ENCODE measurements around the gene RFX3.

RFX3 gene

DNA sequence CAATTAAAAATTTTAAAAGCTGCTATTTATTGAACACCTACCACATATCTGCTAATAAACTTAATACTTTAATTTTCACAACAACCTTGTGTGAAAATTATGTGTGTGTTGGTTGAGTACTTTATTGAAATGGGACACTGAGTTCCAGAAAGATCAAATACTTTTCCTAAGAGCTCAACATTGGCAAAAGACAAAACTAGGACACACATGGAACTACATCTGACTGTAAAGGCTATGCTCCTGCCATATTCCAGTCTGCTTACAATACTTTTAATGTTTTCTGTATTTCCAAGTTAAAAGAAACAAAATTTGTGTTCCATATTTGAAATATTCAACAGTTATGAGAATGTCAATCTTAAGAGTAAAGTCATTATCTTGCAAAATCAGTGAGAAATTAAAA lies 111.8 kb downstream of the RFX3 start:
- no peaks in the 10 kb centered on the region for H3K27me3 ChIP-seq (ENCODE audit: insufficient read depth, low read depth)
- H2AFZ ChIP-seq (ENCODE audit: low read depth), result no peak overlapping the region
- H3K4me1 ChIP-seq (ENCODE audit: low read depth, poor library complexity, severe bottlenecking), result no peaks in the 10 kb centered on the region
- no peak overlapping the region for H3K27ac ChIP-seq
- H3K4me2 ChIP-seq, result no peak overlapping the region
- no peaks in the 10 kb centered on the region for H3K79me2 ChIP-seq (ENCODE audit: insufficient read depth, low read depth)
- H4K20me1 ChIP-seq (ENCODE audit: insufficient read depth), result no peaks in the 10 kb centered on the region
- H3K9ac ChIP-seq, result no peak overlapping the region
- H3K36me3 ChIP-seq (ENCODE audit: insufficient read depth), result no peaks in the 10 kb centered on the region
- TF ChIP-seq, protein P1, sequence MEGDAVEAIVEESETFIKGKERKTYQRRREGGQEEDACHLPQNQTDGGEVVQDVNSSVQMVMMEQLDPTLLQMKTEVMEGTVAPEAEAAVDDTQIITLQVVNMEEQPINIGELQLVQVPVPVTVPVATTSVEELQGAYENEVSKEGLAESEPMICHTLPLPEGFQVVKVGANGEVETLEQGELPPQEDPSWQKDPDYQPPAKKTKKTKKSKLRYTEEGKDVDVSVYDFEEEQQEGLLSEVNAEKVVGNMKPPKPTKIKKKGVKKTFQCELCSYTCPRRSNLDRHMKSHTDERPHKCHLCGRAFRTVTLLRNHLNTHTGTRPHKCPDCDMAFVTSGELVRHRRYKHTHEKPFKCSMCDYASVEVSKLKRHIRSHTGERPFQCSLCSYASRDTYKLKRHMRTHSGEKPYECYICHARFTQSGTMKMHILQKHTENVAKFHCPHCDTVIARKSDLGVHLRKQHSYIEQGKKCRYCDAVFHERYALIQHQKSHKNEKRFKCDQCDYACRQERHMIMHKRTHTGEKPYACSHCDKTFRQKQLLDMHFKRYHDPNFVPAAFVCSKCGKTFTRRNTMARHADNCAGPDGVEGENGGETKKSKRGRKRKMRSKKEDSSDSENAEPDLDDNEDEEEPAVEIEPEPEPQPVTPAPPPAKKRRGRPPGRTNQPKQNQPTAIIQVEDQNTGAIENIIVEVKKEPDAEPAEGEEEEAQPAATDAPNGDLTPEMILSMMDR (conservative IDR thresholded peaks at IDR 0.05; ENCODE audit: low read depth, low read length), result no peak
- no peak overlapping the region for H3K4me3 ChIP-seq (IDR thresholded peaks at IDR 0.05; ENCODE audit: insufficient read depth, low read depth, low read length)

DNA sequence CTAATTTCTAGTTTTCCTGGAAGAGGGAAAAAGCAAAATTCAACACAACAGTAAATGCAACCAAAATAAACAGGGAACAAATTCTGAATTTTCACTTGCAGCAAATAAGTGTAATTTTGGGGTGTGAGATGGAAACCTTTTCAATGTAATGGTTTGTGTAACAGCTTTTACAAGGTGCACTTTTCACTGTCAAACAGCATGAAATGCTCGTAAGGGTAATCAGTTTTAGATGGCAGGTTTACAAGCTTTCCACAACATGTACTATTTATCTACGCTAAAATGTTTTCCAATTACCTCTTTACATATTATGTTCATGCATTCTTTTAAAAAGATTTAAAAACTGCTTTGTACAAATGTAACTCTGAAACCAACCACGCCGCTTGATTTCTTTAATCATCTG lies 115.3 kb downstream of the RFX3 start:
- Histone ChIP-seq H3K9ac (no peak overlapping the region), H3K4me1 (ENCODE audit: low read depth, poor library complexity, severe bottlenecking) (no peaks in the 10 kb centered on the region), H3K79me2 (ENCODE audit: insufficient read depth, low read depth) (no peaks in the 10 kb centered on the region), H4K20me1 (ENCODE audit: insufficient read depth) (no peaks in the 10 kb centered on the region), H3K36me3 (ENCODE audit: insufficient read depth) (no peaks in the 10 kb centered on the region), H2AFZ (ENCODE audit: low read depth) (no peak overlapping the region), H3K4me2 (no peak overlapping the region), H3K27me3 (ENCODE audit: insufficient read depth, low read depth) (no peaks in the 10 kb centered on the region), H3K4me3 (IDR thresholded peaks at IDR 0.05; ENCODE audit: insufficient read depth, low read depth, low read length) (no peak overlapping the region), H3K27ac (no peak overlapping the region)
- TF ChIP-seq, protein P1 (conservative IDR thresholded peaks at IDR 0.05; ENCODE audit: low read depth, low read length), result no peak

DNA sequence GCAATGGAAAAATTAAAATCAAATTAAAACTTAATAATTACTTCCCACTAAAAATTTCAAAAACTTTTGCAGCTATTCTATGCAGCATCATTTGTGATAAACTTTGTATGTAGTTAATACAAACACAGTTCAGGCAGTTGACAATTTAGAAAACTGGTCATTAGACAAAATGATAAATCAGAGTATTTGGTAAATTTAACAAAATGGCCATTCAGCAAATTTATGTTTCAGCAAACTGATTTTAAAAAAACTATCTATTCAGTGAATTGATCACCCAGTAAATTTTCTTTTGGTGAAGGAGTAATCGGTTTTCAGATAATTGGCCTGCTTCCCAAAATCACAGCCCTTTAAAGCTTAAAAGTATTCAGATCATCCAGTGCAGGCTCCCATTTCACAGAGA lies 116.3 kb downstream of the RFX3 start:
- H3K79me2 ChIP-seq (ENCODE audit: insufficient read depth, low read depth), result no peaks in the 10 kb centered on the region
- H4K20me1 ChIP-seq (ENCODE audit: insufficient read depth), result no peaks in the 10 kb centered on the region
- H3K36me3 ChIP-seq (ENCODE audit: insufficient read depth), result no peaks in the 10 kb centered on the region
- no peak overlapping the region for H3K4me3 ChIP-seq (IDR thresholded peaks at IDR 0.05; ENCODE audit: insufficient read depth, low read depth, low read length)
- H3K27ac ChIP-seq, result no peak overlapping the region
- TF ChIP-seq, protein P1 (conservative IDR thresholded peaks at IDR 0.05; ENCODE audit: low read depth, low read length), result no peak
- no peak overlapping the region for H3K9ac ChIP-seq
- H3K4me1 ChIP-seq (ENCODE audit: low read depth, poor library complexity, severe bottlenecking), result no peaks in the 10 kb centered on the region
- no peaks in the 10 kb centered on the region for H3K27me3 ChIP-seq (ENCODE audit: insufficient read depth, low read depth)
- H2AFZ ChIP-seq (ENCODE audit: low read depth), result no peak overlapping the region
- no peak overlapping the region for H3K4me2 ChIP-seq

DNA sequence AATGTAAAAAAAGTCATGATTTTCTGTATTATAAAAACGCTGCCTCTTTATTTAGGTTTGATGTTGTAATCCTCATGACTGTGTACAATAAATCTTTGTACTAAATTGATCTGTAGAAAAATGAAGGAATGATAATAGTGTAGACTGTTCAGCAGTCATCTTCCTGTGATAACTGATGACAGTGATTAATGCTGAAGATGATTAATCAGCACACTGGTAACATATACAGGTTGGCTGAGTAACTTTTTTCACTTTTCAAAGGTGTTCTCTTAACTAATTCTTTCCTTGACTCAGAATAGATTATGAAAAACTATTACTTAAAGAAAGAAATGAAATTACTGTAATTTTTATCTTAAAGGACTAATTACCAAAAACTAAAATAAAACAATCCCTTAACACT lies 122.5 kb downstream of the RFX3 start:
- Histone ChIP-seq H3K79me2 (ENCODE audit: insufficient read depth, low read depth) (no peaks in the 10 kb centered on the region), H3K4me1 (ENCODE audit: low read depth, poor library complexity, severe bottlenecking) (no peaks in the 10 kb centered on the region), H4K20me1 (ENCODE audit: insufficient read depth) (no peaks in the 10 kb centered on the region), H3K36me3 (ENCODE audit: insufficient read depth) (no peaks in the 10 kb centered on the region), H3K4me3 (IDR thresholded peaks at IDR 0.05; ENCODE audit: insufficient read depth, low read depth, low read length) (no peak overlapping the region), H3K27me3 (ENCODE audit: insufficient read depth, low read depth) (no peaks in the 10 kb centered on the region), H2AFZ (ENCODE audit: low read depth) (no peak overlapping the region), H3K9ac (no peak overlapping the region), H3K27ac (no peak overlapping the region), H3K4me2 (no peak overlapping the region)
- TF ChIP-seq, protein P1 (conservative IDR thresholded peaks at IDR 0.05; ENCODE audit: low read depth, low read length), result no peak

Data from KMS-11 (cell line).